Mesendoderm (in vitro differentiated cells): ENCODE results near the gene MAST1.

Experiments used
- DNase-seq: peaks from one replicate; pipeline ENCODE4 v3.0.0; 2013
- H2AK5ac ChIP-seq: 2 replicates; pipeline ENCODE4 v1.6.1; 2013; ENCODE audit warnings: low read length, inconsistent platforms
- H2BK120ac ChIP-seq: 2 replicates; pipeline ENCODE4 v1.6.1; 2013; ENCODE audit warnings: low read depth, mild to moderate bottlenecking, low read length, moderate library complexity, mixed read lengths
- H2BK15ac ChIP-seq: replicated peaks from 2 replicates; pipeline ENCODE4 v1.6.1; 2013; ENCODE audit warnings: low read depth, mild to moderate bottlenecking, moderate library complexity
- H2BK5ac ChIP-seq: 2 replicates; pipeline ENCODE4 v1.6.1; 2013; ENCODE audit warnings: low read length, inconsistent platforms
- H3K18ac ChIP-seq: 2 replicates; pipeline ENCODE4 v1.6.1; 2013; ENCODE audit warnings: mild to moderate bottlenecking, low read length, mixed read lengths
- H3K23ac ChIP-seq: one replicate; pipeline ENCODE4 v1.6.1; 2013; ENCODE audit warnings: low read length
- H3K27ac ChIP-seq: 2 replicates; pipeline ENCODE4 v1.5.1; 2013; ENCODE audit warnings: low read depth, mild to moderate bottlenecking, inconsistent platforms, low read length, moderate library complexity
- H3K27me3 ChIP-seq: 2 replicates; pipeline ENCODE4 v1.6.1; 2013; ENCODE audit warnings: low read length, control low read depth, mild to moderate bottlenecking, inconsistent platforms; ENCODE audit not compliant: insufficient read depth, poor library complexity
- H3K36me3 ChIP-seq: 2 replicates; pipeline ENCODE4 v1.6.1; 2013; ENCODE audit warnings: low read length, inconsistent platforms; ENCODE audit not compliant: control insufficient read depth, insufficient read depth
- H3K4ac ChIP-seq: one replicate; pipeline ENCODE4 v1.6.1; 2013; ENCODE audit warnings: low read depth, mild to moderate bottlenecking, low read length, moderate library complexity
- H3K4me1 ChIP-seq: 2 replicates; pipeline ENCODE4 v1.6.1; 2013; ENCODE audit warnings: low read depth, low read length, inconsistent platforms; ENCODE audit not compliant: control insufficient read depth
- H3K4me2 ChIP-seq: 2 replicates; pipeline ENCODE4 v1.6.1; 2013; ENCODE audit warnings: low read length
- H3K4me3 ChIP-seq: 2 replicates; pipeline ENCODE4 v1.5.1; 2013; ENCODE audit warnings: mild to moderate bottlenecking, low read length
- H3K56ac ChIP-seq: one replicate; pipeline ENCODE4 v1.6.1; 2013; ENCODE audit warnings: low read length
- H3K79me1 ChIP-seq: 2 replicates; pipeline ENCODE4 v1.6.1; 2013; ENCODE audit warnings: low read length, inconsistent platforms
- H3K79me2 ChIP-seq: 2 replicates; pipeline ENCODE4 v1.6.1; 2013; ENCODE audit warnings: mild to moderate bottlenecking, low read length; ENCODE audit not compliant: control insufficient read depth, insufficient read depth
- H3K9ac ChIP-seq: 2 replicates; pipeline ENCODE4 v1.6.1; 2013; ENCODE audit warnings: low read length, inconsistent platforms
- H4K5ac ChIP-seq: one replicate; pipeline ENCODE4 v1.6.1; 2013; ENCODE audit warnings: low read length
- H4K8ac ChIP-seq: one replicate; pipeline ENCODE4 v1.6.1; 2013; ENCODE audit warnings: low read depth, mild to moderate bottlenecking, control low read depth, low read length, moderate library complexity
- WGBS: extraction: QIAGEN DNeasy Blood & Tissue Kit; methylation state at CpG from one replicate; pipeline ENCODE4 v1.1.7; 2013; ENCODE audit warnings: low lambda C conversion rate, missing lambda C conversion rate; ENCODE audit not compliant: insufficient coverage; ENCODE audit errors: extremely low coverage; 5-methylcytosine and 5-hydroxymethylcytosine counted together

Gene MAST1

GRCh38 chr19:12884926-12885748 is 46.8 kb downstream of the MAST1 start:
- no peaks in the 10 kb centered on the region for H3K4me1 ChIP-seq
- no peaks in the 10 kb centered on the region for H3K79me2 ChIP-seq
- H3K27me3 ChIP-seq = peaks cover 2% of the 10 kb centered on the region
- no peak overlapping the region for H2BK120ac ChIP-seq
- no peak overlapping the region for H2BK5ac ChIP-seq
- H3K4me3 ChIP-seq = peak overlapping the region; percentile 46
- H3K79me1 ChIP-seq = no peaks in the 10 kb centered on the region
- peak overlapping the region; percentile 81 for H3K18ac ChIP-seq
- peak overlapping the region; percentile 92 for H3K56ac ChIP-seq
- no peak overlapping the region for H4K5ac ChIP-seq
- no peak overlapping the region for H2BK15ac ChIP-seq
- DNase-seq = peak; percentile 98
- H3K9ac ChIP-seq = peak overlapping the region; percentile 79
- peak overlapping the region; percentile 11 for H3K4ac ChIP-seq
- no peak overlapping the region for H2AK5ac ChIP-seq
- peak overlapping the region; percentile 89 for H3K4me2 ChIP-seq
- H3K27ac ChIP-seq = no peak overlapping the region
- no peaks in the 10 kb centered on the region for H3K36me3 ChIP-seq
- H3K23ac ChIP-seq = no peak overlapping the region
- WGBS = no CpG with 5 or more reads among the region's 73 CpGs
- H4K8ac ChIP-seq = no peak overlapping the region

GRCh38 chr19:12885749-12886650 is 47.7 kb downstream of the MAST1 start:
- DNase-seq = peak; percentile 88
- Histone ChIP-seq H2BK120ac (no peak overlapping the region), H3K27me3 (peaks cover 2% of the 10 kb centered on the region)

GRCh38 chr19:12886651-12886968 is 48.3 kb downstream of the MAST1 start:
- Histone ChIP-seq H3K79me2 (no peaks in the 10 kb centered on the region), H3K36me3 (no peaks in the 10 kb centered on the region), H3K23ac (no peak overlapping the region), H3K56ac (no peak overlapping the region), H3K4me1 (no peaks in the 10 kb centered on the region), H2AK5ac (no peak overlapping the region), H2BK15ac (no peak overlapping the region), H3K27me3 (peaks cover 2% of the 10 kb centered on the region), H2BK5ac (no peak overlapping the region), H3K18ac (no peak overlapping the region), H2BK120ac (no peak overlapping the region), H3K9ac (no peak overlapping the region), H3K4ac (no peak overlapping the region), H3K79me1 (peaks cover 2% of the 10 kb centered on the region), H4K5ac (no peak overlapping the region), H3K27ac (no peak overlapping the region), H3K4me2 (no peak overlapping the region), H4K8ac (no peak overlapping the region), H3K4me3 (no peak overlapping the region)
- no CpG with 5 or more reads among the region's 5 CpGs for WGBS
- no peak for DNase-seq

More at GRCh38 chr19:12885749-12886650, 47.7 kb downstream of the MAST1 start:
- no peak overlapping the region for H4K5ac ChIP-seq
- H3K79me1 ChIP-seq = no peaks in the 10 kb centered on the region
- H2BK15ac ChIP-seq = no peak overlapping the region
- peak overlapping the region; percentile 79 for H3K9ac ChIP-seq
- H3K36me3 ChIP-seq = no peaks in the 10 kb centered on the region
- H3K4me2 ChIP-seq = peak overlapping the region; percentile 89
- H3K18ac ChIP-seq = peak overlapping the region; percentile 81
- H3K56ac ChIP-seq = peak overlapping the region; percentile 92
- peak overlapping the region; percentile 5 for H3K4ac ChIP-seq
- H3K4me3 ChIP-seq = peak overlapping the region; percentile 46
- WGBS = no CpG with 5 or more reads among the region's 53 CpGs
- no peak overlapping the region for H4K8ac ChIP-seq
- H2BK5ac ChIP-seq = peak overlapping the region; percentile 65
- H3K79me2 ChIP-seq = no peaks in the 10 kb centered on the region
- H2AK5ac ChIP-seq = no peak overlapping the region
- H3K27ac ChIP-seq = no peak overlapping the region
- H3K23ac ChIP-seq = no peak overlapping the region
- no peaks in the 10 kb centered on the region for H3K4me1 ChIP-seq

GRCh38 chr19:12886969-12887747 is 48.8 kb downstream of the MAST1 start, which contains the start of gene KLF1:
Gene KLF1 (minus strand): TSS chr19:12887201. CDS start chr19:12887140, 61 bp downstream.
- peak within 1 kb of the TSS; percentile 46 for H3K4me3 ChIP-seq
- no peak within 1 kb of the TSS for H4K8ac ChIP-seq
- H3K27me3 ChIP-seq = peaks cover 2% of the 10 kb centered on the region
- peak within 1 kb of the TSS; percentile 65 for H2BK5ac ChIP-seq
- no peaks in the 10 kb centered on the region for H3K79me2 ChIP-seq
- H2BK120ac ChIP-seq = no peak within 1 kb of the TSS
- H2BK15ac ChIP-seq = no peak within 1 kb of the TSS
- no peaks in the 10 kb centered on the region for H3K36me3 ChIP-seq
- H3K9ac ChIP-seq = peak within 1 kb of the TSS; percentile 79
- peaks cover 4% of the 10 kb centered on the region for H3K79me1 ChIP-seq
- peaks cover 2% of the 10 kb centered on the region for H3K4me1 ChIP-seq
- H4K5ac ChIP-seq = no peak within 1 kb of the TSS
- no CpG with 5 or more reads among the region's 17 CpGs for WGBS
- H3K4me2 ChIP-seq = peak within 1 kb of the TSS; percentile 89
- peak within 1 kb of the TSS; percentile 81 for H3K18ac ChIP-seq
- no peak within 1 kb of the TSS for H2AK5ac ChIP-seq
- H3K4ac ChIP-seq = peak within 1 kb of the TSS; percentile 5
- H3K27ac ChIP-seq = no peak within 1 kb of the TSS
- H3K23ac ChIP-seq = no peak within 1 kb of the TSS
- peak within 1 kb of the TSS; percentile 92 for H3K56ac ChIP-seq
- no peak for DNase-seq

GRCh38 chr19:12888006-12888603 is 49.8 kb downstream of the MAST1 start:
- Histone ChIP-seq H3K23ac (no peak overlapping the region), H2BK15ac (no peak overlapping the region), H3K4me1 (peaks cover 2% of the 10 kb centered on the region), H3K27me3 (peaks cover 2% of the 10 kb centered on the region), H3K79me1 (peaks cover 4% of the 10 kb centered on the region), H3K9ac (no peak overlapping the region), H2BK5ac (no peak overlapping the region), H3K79me2 (no peaks in the 10 kb centered on the region), H3K4me2 (no peak overlapping the region), H4K8ac (no peak overlapping the region), H2BK120ac (no peak overlapping the region), H2AK5ac (no peak overlapping the region), H3K4ac (no peak overlapping the region), H3K18ac (no peak overlapping the region), H3K27ac (no peak overlapping the region), H3K4me3 (no peak overlapping the region), H4K5ac (no peak overlapping the region), H3K36me3 (no peaks in the 10 kb centered on the region), H3K56ac (no peak overlapping the region)
- no CpG with 5 or more reads among the region's 5 CpGs for WGBS
- no peak for DNase-seq
